Adrenal gland (tissue), 12 donors: ENCODE measurements around the gene CES5A. TPM values are rescaled to one million over a fixed set of nuclear protein-coding genes. Genes with fewer than 3 reads are reported as not detected.

Source experiments
- DNase-seq, 7 donors: peaks; one replicate each; pipeline ENCODE4 v3.0.0-alpha.2; 2019 to 2020
- H3K27ac ChIP-seq, 5 donors: fragments of 200-600 bp; sonication (generic) in 4 of 5; 1 replicate in 3 of 5; 2 replicates in 2 of 5; pipeline versions ENCODE4 v1.5.1 to v1.8.0; 2016 to 2020; ENCODE audit warnings: mild to moderate bottlenecking in 1 of 5
- H3K27me3 ChIP-seq: fragments of 200-600 bp; 2 replicates; pipeline ENCODE4 v1.8.0; 2021
- H3K36me3 ChIP-seq, 2 donors: fragments of 200-600 bp; replicated peaks in 1 of 2; 1 replicate in 1 of 2; 2 replicates in 1 of 2; pipeline versions ENCODE4 v1.5.1 to v1.8.0; 2018 to 2022
- H3K4me1 ChIP-seq, 2 donors: fragments of 200-600 bp; replicated peaks in 1 of 2; 1 replicate in 1 of 2; 2 replicates in 1 of 2; pipeline versions ENCODE4 v1.5.1 to v1.8.0; 2018 to 2021
- H3K4me3 ChIP-seq, 4 donors: fragments of 200-600 bp; sonication (generic) in 3 of 4; one replicate each; pipeline ENCODE4 v1.5.1; 2016 to 2018
- H3K9me3 ChIP-seq, 3 donors: fragments of 200-600 bp; sonication (generic) in 1 of 3; replicated peaks in 1 of 3; 1 replicate in 2 of 3; 2 replicates in 1 of 3; pipeline versions ENCODE4 v1.5.1 to v1.8.0; 2016 to 2021
- CTCF ChIP-seq, 6 experiments: fragments of 450-650 bp in 4 of 6; fragments of 200-600 bp in 2 of 6; sonication (generic) in 1 of 6; IDR thresholded peaks; 1 replicate in 5 of 6; 2 replicates in 1 of 6; pipeline versions ENCODE4 v1.5.1 to v1.8.0; 2016 to 2021; ENCODE audit warnings: antibody characterized with exemption in 6 of 6, mild to moderate bottlenecking in 2 of 6, moderate library complexity in 1 of 6
- POLR2A ChIP-seq, 2 donors: fragments of 450-650 bp; IDR thresholded peaks; one replicate each; pipeline ENCODE4 v1.6.1; 2017; ENCODE audit warnings: antibody characterized with exemption in 2 of 2, mild to moderate bottlenecking in 2 of 2, moderate library complexity in 1 of 2
- WGBS, 4 donors: extraction: QIAGEN DNeasy Blood & Tissue Kit in 2 of 4; methylation state at CpG; one replicate each; pipeline versions ENCODE4 v1.1.5 to v1.1.7; 2013 to 2017; 5-methylcytosine and 5-hydroxymethylcytosine counted together
- intact Hi-C, 2 donors: fragments of 100-400 bp; cut with DNase I; formaldehyde crosslinking; loops; one replicate each; pipeline versions ENCODE4 v1.14.1 to v1.15.0; 2022 to 2023
- polyA plus RNA-seq, 3 donors: library from polyadenylated mRNA; stranded (reverse); fragments of 200-250 nt in 2 of 3; fragments of 350-450 nt in 1 of 3; fragmentation: Illumina TruSeq in 1 of 3; extraction: RNeasy Lipid Tissue Mini Kit (QIAGEN cat#74804) in 1 of 3; gene quantifications; one replicate each; pipeline ENCODE4 v1.2.3, GENCODE V29; 2013 to 2014
- total RNA-seq, 9 donors: library from RNA; depleted of rRNA in 4 of 9; stranded (reverse); fragments of >200 nt in 4 of 9; fragments of 120-200 nt in 1 of 9; fragmentation: NEBNext Ultra II Directional in 1 of 9; extraction: Animal tissue kit (Norgen Biotek cat#: 25700) in 1 of 9; gene quantifications; one replicate each; pipeline versions ENCODE4 v1.1.0 to v1.2.4, GENCODE V29; 2013 to 2023
- donor health status: healthy with polysubstance abuse.
- donor health status: Bipolar disorder and iron deficiency.
- donor health status: DM: yes; HTN: yes; CAD: no.
- donor health status: DM: no; HTN: no; CAD: no.
- donor health status: DM: no; HTN: no; CAD: no.
- donor health status: DM: yes; HTN: yes; CAD: no.

The CES5A gene
- total and polyA plus RNA-seq, 12 donors = 0.07 to 0.67 (median 0.43) TPM; not detected in 8

GRCh38 chr16:55824473-55825000, 50.6 kb downstream of the CES5A start:
- Histone ChIP-seq H3K36me3 (no peaks in the 10 kb centered on the region), H3K4me1 (no peaks in the 10 kb centered on the region), H3K27ac (no peak overlapping the region), H3K27me3 (no peaks in the 10 kb centered on the region), H3K4me3 (no peak overlapping the region), H3K9me3 (no peaks in the 10 kb centered on the region)
- peak in 1 of 7 donors; percentile 13 for DNase-seq
- intact Hi-C loops = no loop called here
- 73 to 84% (median 84%) methylated on average over 3 to 4 of the region's 4 CpGs for WGBS, 4 donors
- TF ChIP-seq CTCF (IDR thresholded peaks at IDR 0.05) (no peak), POLR2A (IDR thresholded peaks at IDR 0.05) (no peak)

- H3K27ac ChIP-seq = no peak overlapping the region
- no peaks in the 10 kb centered on the region for H3K9me3 ChIP-seq
- intact Hi-C loops = no loop called here
- peak in 1 of 7 donors; percentile 31 for DNase-seq
- no peaks in the 10 kb centered on the region for H3K4me1 ChIP-seq
- H3K36me3 ChIP-seq = no peaks in the 10 kb centered on the region
- 58 to 72% (median 67%) methylated on average over 3 of the region's 3 CpGs for WGBS, 4 donors
- H3K27me3 ChIP-seq = no peaks in the 10 kb centered on the region
- H3K4me3 ChIP-seq = no peak overlapping the region
- no peak for TF ChIP-seq POLR2A (IDR thresholded peaks at IDR 0.05)
- TF ChIP-seq CTCF (IDR thresholded peaks at IDR 0.05) = no peak
These were observed 52.8 kb downstream of the CES5A start for GRCh38 chr16:55822280-55822810.

GRCh38 chr16:55821210-55821609, 54.0 kb downstream of the CES5A start:
- Histone ChIP-seq H3K27me3 (no peaks in the 10 kb centered on the region), H3K4me3 (no peak overlapping the region), H3K9me3 (no peaks in the 10 kb centered on the region), H3K27ac (no peak overlapping the region), H3K4me1 (no peaks in the 10 kb centered on the region), H3K36me3 (no peaks in the 10 kb centered on the region)
- TF ChIP-seq CTCF (IDR thresholded peaks at IDR 0.05) (no peak), POLR2A (IDR thresholded peaks at IDR 0.05) (no peak)
- 85 to 94% (median 87%) methylated on average over 2 to 4 of the region's 4 CpGs; no CpG with 5 or more reads in 1 of the 4 donors for WGBS, 4 donors
- intact Hi-C loops = no loop called here
- peak in 1 of 7 donors; percentile 13 for DNase-seq

- H3K27ac ChIP-seq = no peak overlapping the region
- H3K4me3 ChIP-seq = no peak overlapping the region
- peak in 1 of 7 donors; percentile 13 for DNase-seq
- no peaks in the 10 kb centered on the region for H3K4me1 ChIP-seq
- H3K36me3 ChIP-seq = no peaks in the 10 kb centered on the region
- intact Hi-C loops = no loop called here
- TF ChIP-seq CTCF (IDR thresholded peaks at IDR 0.05) (no peak), POLR2A (IDR thresholded peaks at IDR 0.05) (no peak)
- no peaks in the 10 kb centered on the region for H3K9me3 ChIP-seq
- H3K27me3 ChIP-seq = no peaks in the 10 kb centered on the region
- 77 to 91% (median 81%) methylated on average over 3 of the region's 3 CpGs for WGBS, 4 donors
These were observed 54.6 kb downstream of the CES5A start for GRCh38 chr16:55820615-55821014.
